ENCODE results near the gene ZMAT5. TPM values are rescaled to one million over a fixed set of nuclear protein-coding genes. Genes with fewer than 3 reads are reported as not detected.
A peak's percentile ranks its signal among the peaks of the same experiment; 100 is the strongest.

The ZMAT5 gene
- polyA plus RNA-seq, 2 of the 4 experiments (the other 2 are of a cell fraction), result 13.0 to 13.3 TPM

DNA sequence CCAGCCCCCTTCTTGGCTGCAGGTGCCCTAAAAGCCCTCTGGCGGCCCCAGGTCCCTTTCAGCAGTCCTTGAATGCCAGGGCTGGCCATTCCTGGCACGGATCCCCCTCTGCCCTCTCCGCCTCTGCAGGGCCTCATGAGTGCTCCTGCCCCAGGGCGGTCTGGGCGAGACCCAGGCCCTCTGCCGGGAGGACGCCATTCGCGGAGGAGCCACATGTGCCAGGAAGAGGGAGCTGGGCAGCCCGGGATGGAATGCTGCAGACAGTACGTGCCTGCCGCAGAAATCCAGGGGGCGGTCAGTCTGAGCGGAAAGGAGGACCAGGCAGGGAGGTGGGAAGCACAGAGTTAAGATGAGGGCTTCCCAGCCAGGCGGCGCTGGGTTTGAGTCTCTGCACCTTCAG lies 44.2 kb downstream of the ZMAT5 start:
- H3K4me3 ChIP-seq, result no peak overlapping the region
- DNase-seq (ENCODE audit: low read depth in 1 of 2, low spot score in 1 of 2), result no peak
- no peak for FAIRE-seq
- 89% methylated on average over 15 of the region's 16 CpGs for WGBS (ENCODE audit: missing lambda C conversion rate)
- ATAC-seq, result no peak
- no peak overlapping the region for H3K27ac ChIP-seq
- TF ChIP-seq ZSCAN20 (CRISPR knock-in tag; IDR thresholded peaks at IDR 0.05), result no peak
- no peak for TF ChIP-seq KDM1A (IDR thresholded peaks at IDR 0.05; ENCODE audit: low read depth)
- TF ChIP-seq RARB (CRISPR knock-in tag; IDR thresholded peaks at IDR 0.05), result no peak
- TF ChIP-seq POLR2A (IDR thresholded peaks at IDR 0.05; ENCODE audit: low read length), result no peak
- no peak for TF ChIP-seq EHF (CRISPR knock-in tag; IDR thresholded peaks at IDR 0.05)
- TF ChIP-seq FOSB (CRISPR knock-in tag; IDR thresholded peaks at IDR 0.05), result no peak
- TF ChIP-seq GATA3 (IDR thresholded peaks at IDR 0.05; ENCODE audit: borderline replicate concordance), result no peak
- TF ChIP-seq PBX3 (IDR thresholded peaks at IDR 0.05), result no peak
- no peak for TF ChIP-seq CHD4 (IDR thresholded peaks at IDR 0.05; ENCODE audit: borderline replicate concordance)
- no peak for TF ChIP-seq CBX8 (IDR thresholded peaks at IDR 0.05)
- TF ChIP-seq HOXA7 (CRISPR knock-in tag; IDR thresholded peaks at IDR 0.05), result no peak
- no peak for TF ChIP-seq NR3C1 (IDR thresholded peaks at IDR 0.05)
- TF ChIP-seq MAZ (IDR thresholded peaks at IDR 0.05; ENCODE audit: borderline replicate concordance, low read depth, low read length), result no peak
- TF ChIP-seq JUN (IDR thresholded peaks at IDR 0.05), result no peak
- no peak for TF ChIP-seq POLR2AphosphoS2 (conservative IDR thresholded peaks at IDR 0.05; ENCODE audit: low read length)
- no peak for TF ChIP-seq NPAS2 (CRISPR knock-in tag; IDR thresholded peaks at IDR 0.05; ENCODE audit: borderline replicate concordance)
- TF ChIP-seq ESRRA (IDR thresholded peaks at IDR 0.05; ENCODE audit: borderline replicate concordance, low read length), result no peak
- TF ChIP-seq CTCF (IDR thresholded peaks at IDR 0.05), result no peak
- no peak overlapping the region for H3K4me2 ChIP-seq
- H3K4me1 ChIP-seq, result peaks cover 4% of the 10 kb centered on the region; the same call in 1 of the 3 replicates
- CTCF ChIA-PET, result interaction anchor here (0.7 to 1.6 kb wide), 2 partner anchors 32 to 282 kb away, joined by 3 to 5 read pairs; no protein-coding TSS in a partner anchor
- no peaks in the 10 kb centered on the region for H3K9me3 ChIP-seq
- POLR2A ChIA-PET, result no interaction called here

DNA sequence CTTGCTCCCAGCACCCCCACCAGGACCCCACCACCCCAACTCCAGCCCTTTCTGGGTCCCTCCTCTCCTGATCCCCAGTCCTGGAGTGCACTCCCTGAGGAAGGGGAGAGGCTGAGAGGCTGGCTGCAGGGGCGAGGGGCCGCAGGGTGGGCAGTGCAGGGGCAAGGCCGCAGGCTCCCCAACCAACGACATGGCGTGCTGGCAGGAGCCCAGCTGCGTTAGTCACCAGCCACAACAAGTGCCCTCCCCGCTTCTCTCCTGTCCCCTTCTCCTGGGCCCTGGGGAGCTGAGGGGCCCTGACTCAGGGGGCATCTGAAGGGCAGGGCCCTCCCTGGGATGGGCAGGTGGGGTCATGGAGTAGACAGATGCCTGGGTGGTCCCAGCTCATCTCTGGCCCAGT lies 44.7 kb downstream of the ZMAT5 start:
- no CpG with 5 or more reads among the region's 7 CpGs for WGBS (ENCODE audit: missing lambda C conversion rate)
- no peak overlapping the region for H3K27ac ChIP-seq
- ChIA-PET POLR2A (no interaction called here), CTCF (interaction anchor here (1.6 kb wide), 1 partner anchor 283 kb away, joined by 5 read pairs; no protein-coding TSS in a partner anchor)
- FAIRE-seq, result no peak
- DNase-seq (ENCODE audit: low read depth in 1 of 2, low spot score in 1 of 2), result no peak
- no peak overlapping the region for H3K4me2 ChIP-seq
- 0 out of 6 replicates have a peak, but pooled peaks of 1 of the 2 experiments have one; percentile 11 for ATAC-seq
- no peaks in the 10 kb centered on the region for H3K9me3 ChIP-seq
- TF ChIP-seq NFE2L2 (conservative IDR thresholded peaks at IDR 0.05; ENCODE audit: low read length) (no peak), HOXA7 (CRISPR knock-in tag; IDR thresholded peaks at IDR 0.05) (no peak), POLR2A (IDR thresholded peaks at IDR 0.05; ENCODE audit: low read length) (no peak), PHF8 (IDR thresholded peaks at IDR 0.05; ENCODE audit: borderline replicate concordance, low read depth) (no peak), CEBPB (IDR thresholded peaks at IDR 0.05) (no peak), MAZ (IDR thresholded peaks at IDR 0.05; ENCODE audit: borderline replicate concordance, low read depth, low read length) (no peak), FOSB (CRISPR knock-in tag; IDR thresholded peaks at IDR 0.05) (no peak), HEYL (CRISPR knock-in tag; IDR thresholded peaks at IDR 0.05) (no peak), CHD4 (IDR thresholded peaks at IDR 0.05; ENCODE audit: borderline replicate concordance) (no peak), ELK1 (IDR thresholded peaks at IDR 0.05; ENCODE audit: low read depth, low read length) (no peak), E2F6 (IDR thresholded peaks at IDR 0.05; ENCODE audit: borderline replicate concordance, low read depth) (no peak), RARB (CRISPR knock-in tag; IDR thresholded peaks at IDR 0.05) (no peak), ZSCAN20 (CRISPR knock-in tag; IDR thresholded peaks at IDR 0.05) (no peak), EHMT2 (IDR thresholded peaks at IDR 0.05; ENCODE audit: low read depth) (no peak)
- TF ChIP-seq, protein P1, sequence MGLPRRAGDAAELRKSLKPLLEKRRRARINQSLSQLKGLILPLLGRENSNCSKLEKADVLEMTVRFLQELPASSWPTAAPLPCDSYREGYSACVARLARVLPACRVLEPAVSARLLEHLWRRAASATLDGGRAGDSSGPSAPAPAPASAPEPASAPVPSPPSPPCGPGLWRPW (IDR thresholded peaks at IDR 0.05), result no peak
- no peak overlapping the region for H3K4me3 ChIP-seq
- H3K4me1 ChIP-seq, result peaks cover 4% of the 10 kb centered on the region; the same call in 1 of the 3 replicates

Data from A549 (cell line).